ENCODE data around the gene FGD1.
A peak's percentile ranks its signal among the peaks of the same experiment; 100 is the strongest.

The FGD1 gene

GRCh38 chrX:54473993-54474859 is 21.8 kb downstream of the FGD1 start:
- no peak for DNase-seq (ENCODE audit: low spot score)

DNA sequence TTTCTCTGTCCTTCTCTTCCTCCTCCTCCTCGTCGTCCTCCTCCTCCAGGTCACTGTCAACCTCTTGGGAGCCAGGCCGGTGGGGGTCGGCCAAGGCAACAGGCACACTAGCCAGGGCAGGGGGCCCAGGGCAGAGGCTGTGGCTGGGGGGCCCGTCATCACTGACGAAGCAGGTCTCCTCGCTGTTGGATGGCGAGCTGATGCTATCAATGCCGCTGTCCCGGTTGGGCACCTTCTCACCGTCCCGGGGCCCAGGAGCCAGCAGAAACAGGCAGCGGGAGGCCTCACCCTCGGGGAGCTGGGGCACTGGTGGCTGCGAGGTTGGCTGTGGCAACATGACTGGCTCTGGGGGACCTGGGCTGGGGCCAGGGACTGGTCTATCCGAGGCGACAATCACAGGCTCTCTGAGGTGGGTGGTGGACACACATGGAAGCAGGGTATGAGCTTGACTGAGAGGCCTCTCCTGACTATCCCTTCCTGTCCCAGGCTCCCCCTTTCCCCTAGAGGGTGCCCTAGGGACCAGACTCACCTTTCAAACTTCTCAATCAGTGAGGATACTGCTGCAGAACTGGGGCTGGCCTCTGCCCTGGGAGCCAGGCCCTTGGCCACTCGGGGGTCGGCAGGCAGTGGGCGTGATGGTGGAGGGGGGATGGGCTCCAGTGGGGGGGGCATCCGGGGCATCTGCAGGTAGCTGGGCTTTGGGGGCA is 25.8 kb downstream of the FGD1 start:
- DNase-seq (ENCODE audit: low spot score): no peak

GRCh38 chrX:54452920-54453319 is 43.1 kb downstream of the FGD1 start:
- no peak for DNase-seq (ENCODE audit: low spot score)

DNA sequence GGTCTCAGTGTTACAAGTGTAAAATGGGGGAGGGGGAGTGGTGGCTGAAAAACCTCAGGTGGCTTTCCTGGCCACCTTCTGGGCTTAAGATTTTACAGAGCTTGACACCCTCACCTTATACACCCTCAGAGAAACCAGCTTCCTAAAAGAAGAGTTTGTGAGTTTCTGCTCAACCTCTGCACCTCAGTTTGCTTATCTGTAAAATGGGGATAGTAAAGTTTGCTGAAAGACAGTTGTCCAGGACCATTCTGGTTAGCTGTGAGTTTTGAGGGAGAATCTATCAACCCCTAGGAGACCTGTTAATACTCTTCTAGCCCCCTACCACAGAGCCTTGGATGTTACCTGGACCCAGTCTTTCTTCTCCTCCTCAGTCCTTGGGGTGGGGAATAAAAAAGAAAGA is 46.1 kb downstream of the FGD1 start:
- DNase-seq (ENCODE audit: low spot score): no peak

DNA sequence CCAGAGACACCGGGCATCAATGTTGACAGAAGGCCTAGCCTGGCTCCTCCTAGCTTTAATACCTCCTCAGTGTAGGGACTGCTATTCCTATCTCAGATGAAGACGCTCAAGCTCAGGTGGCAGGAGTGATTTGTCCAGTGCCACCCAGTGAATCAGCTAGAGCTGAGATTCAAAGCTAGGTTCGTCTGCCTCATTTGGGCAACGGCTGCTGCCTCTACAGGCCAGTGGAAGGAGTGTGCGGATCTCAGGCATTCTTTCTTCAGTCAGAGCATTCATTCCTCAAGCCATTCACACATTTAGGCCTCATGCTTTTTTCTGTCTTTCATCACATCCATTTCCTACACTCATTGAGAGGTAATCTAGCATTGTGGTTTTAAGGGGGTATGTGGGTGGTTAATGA is 48.6 kb downstream of the FGD1 start:
- no peak for DNase-seq (ENCODE audit: low spot score)

DNA sequence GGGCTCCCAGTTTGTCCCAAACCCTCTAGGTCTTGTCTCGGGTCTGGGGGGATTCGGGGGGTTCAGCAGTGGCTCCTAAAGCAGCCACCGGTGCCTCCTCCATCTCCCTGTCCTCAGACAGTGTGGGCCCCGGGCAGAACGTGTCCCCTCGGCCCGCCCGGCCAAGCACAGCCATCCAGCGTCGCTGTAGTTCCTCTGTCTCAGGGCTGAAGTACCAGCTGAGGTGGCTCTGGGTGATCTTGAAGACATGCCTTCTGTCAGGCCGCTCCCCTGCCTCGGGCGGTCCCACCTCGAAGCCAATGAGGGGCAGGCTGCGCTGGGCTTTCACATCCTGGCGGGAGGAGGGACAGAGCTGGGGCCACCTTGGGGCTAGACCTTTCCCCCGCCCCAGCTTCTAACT is 50.0 kb downstream of the FGD1 start:
- DNase-seq (ENCODE audit: low spot score): no peak

DNA sequence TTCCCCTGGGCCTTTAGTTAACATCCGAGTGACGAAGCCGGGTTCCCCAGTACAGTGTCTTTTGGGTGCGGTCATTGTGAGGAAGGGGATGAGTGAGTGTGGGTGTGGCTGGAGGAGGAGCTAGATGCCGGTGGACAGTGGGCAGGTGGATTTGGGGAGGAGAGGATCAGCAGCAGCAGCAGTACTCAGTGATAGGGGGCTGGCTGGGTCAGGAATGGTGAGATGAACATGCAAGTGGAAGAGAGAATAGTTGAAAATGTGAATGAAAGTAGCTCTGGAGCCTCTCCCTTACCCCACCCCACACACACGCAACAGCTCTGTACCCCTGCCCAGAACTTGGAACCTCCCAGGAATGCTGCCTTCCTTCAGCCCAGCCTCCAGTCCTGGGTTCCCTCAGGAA is 51.3 kb downstream of the FGD1 start:
- no peak for DNase-seq (ENCODE audit: low spot score)

- no peak for DNase-seq (ENCODE audit: low spot score)
Observed at GRCh38 chrX:54442790-54443189, 53.2 kb downstream of the FGD1 start.

DNA sequence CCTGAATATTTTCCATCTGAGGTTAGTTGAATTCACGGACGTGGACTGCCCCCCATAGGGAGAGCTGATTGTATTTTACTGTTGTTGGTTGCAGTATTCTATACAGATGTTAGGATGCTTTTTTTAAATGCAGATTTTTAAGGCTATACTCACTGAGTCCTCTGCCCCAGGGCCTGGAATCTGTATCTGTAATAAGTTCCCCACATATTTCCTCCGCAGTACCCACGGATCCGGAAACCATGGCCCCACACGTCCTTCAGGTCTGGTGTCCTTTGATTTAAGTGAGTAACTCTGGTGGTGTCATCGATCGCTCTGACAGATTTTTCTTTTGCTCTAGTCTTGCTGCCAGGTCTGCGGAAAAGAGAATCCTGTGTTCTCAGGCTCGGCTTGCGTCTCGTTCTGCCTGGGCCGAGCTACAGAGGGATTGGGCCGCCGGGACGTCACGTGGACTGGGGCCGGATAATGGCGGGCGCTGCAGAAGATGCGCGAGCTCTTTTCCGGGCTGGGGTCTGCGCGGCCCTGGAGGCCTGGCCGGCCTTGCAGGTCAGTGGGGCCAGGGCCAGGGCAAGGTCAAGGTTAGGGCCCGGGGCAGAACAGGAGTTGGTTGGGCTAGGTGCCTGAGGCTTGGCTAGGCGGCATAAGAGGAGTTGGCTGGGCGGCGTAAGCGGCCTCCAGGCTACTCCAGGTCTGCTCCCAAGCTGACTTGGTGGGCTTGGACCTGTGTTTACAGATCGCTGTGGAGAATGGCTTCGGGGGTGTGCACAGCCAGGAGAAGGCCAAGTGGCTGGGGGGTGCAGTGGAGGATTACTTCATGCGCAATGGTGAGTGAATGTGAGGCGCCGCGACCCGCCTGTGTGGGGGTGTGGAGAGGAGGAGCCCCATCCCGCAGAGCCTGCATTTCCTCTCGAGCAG is 55.8 kb downstream of the FGD1 start, which contains the start of gene TSR2:
Gene TSR2 (plus strand): TSS at position 445 of the 912 bp plus-strand sequence. CDS start 18 bp downstream, at position 463.
- peak; percentile 69 for DNase-seq (ENCODE audit: low spot score)

- no peak for DNase-seq (ENCODE audit: low spot score)
Observed at GRCh38 chrX:54435121-54435520, 60.9 kb downstream of the FGD1 start.

DNA sequence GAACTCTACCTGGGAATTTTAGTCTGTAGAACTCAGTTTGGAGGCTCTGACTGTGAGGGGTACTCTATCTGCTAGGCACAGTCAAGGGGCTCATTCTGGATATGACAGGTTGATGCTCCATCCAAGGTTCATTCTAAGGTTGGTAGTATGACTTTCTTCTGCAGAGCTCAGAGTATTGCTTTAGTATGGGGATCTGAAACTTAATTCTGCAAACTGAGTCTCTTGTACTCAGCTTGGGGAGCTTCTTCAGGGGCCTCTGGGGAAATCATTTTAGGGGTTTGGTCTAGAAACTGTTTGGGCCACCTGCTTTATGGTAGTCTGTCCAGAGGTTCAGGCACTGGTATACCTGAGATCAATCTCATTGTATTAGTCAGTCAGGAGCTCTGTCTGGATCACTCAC is 65.5 kb downstream of the FGD1 start:
- no peak for DNase-seq (ENCODE audit: low spot score)

- DNase-seq (ENCODE audit: low spot score): no peak
Observed at GRCh38 chrX:54427837-54428424, 68.1 kb downstream of the FGD1 start.

DNA sequence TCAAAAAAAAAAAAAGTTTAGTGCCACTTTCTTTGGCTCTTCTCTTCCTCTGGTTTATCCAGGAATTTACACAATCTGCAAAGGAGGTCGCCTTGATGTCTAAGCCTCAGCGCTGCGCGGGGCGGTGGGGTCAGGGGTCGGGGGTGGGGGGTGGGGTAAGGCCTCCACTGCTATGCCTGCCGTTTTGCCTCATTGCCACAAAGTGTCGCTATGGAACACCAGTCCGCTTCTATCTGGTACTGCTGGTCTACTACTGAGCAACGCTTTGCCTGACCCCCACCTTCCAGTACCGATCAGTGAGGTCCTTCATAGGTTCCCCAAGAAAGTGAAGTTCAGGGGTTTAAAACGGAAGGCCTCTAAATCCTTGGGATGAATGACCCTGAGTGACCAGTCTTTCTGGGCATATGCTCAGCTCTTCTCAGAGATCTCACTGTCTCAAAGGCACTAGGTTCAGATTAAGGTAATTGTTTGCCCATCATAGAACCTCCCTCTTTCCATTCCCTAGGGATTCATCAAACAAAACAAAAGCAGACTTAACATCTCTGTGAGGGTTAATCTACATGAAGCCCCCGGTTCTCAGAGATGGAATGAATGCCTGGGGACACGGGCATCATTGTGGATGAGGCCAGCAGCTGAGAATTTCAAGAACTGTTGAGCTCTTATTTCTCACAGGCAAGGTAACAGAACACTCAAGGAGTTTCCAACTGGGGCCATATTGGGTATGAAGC is 72.7 kb downstream of the FGD1 start:
- peak; percentile 6 for DNase-seq (ENCODE audit: low spot score)

DNA sequence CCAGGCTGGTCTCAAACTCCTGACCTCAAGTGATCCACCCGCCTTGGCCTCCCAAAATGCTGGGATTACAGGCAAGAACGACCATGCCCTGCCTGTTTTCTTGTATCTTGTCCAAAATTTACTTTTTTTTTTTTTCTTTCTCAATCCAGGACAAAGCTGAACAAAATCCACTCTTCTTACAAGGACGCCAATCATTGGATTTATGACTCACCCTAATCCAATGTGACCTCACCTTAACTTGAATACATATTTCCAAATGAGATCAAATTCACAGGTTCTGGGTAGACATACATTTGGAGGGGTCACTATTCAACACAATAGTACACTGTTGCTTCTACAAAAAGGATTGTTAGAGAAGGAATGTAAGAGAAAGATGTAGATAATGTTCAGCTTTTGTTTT is 73.9 kb downstream of the FGD1 start:
- DNase-seq (ENCODE audit: low spot score): no peak

GRCh38 chrX:54419559-54420302 is 76.3 kb downstream of the FGD1 start:
- DNase-seq (ENCODE audit: low spot score): no peak

GRCh38 chrX:54416965-54417364 is 79.1 kb downstream of the FGD1 start:
- no peak for DNase-seq (ENCODE audit: low spot score)

DNA sequence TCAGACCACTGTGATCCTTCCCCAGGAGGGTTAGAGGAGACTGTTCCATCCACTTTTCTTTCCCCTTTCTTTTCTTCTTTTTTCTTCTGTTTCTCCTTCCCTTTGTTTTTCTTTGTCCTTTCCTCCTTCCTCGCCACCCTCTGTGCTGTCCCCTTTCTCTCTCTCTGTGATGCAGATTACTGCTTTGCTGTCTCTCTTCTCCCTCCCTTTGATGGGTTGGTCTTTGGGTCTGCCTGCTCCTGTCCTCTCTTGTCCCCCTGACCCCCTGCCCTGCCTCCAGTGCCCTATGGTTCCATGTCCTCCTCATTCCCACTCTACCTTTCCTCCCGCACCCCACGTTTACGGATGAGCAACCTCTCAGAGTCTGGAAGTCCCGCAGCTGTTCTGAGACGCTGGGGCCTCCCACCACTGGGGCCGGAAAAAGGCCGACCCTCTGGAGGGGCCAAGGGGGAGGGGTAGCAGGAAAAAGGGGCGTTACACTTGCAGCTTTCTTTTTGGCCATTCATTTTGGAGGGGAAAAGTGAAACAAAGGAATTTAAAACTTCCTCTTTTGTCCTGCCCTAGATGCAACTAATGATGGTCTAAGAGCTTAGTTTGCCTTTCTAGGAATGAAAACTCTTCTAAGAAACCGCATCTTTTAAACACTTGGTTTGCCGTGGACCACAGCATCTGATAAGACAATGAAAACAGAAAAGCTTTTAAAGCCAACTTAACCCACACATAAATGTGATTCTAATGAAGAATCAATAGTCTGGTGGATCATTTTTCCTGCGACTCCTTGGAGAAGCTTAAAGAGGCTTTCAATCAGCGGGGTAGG is 80.3 kb downstream of the FGD1 start:
- DNase-seq (ENCODE audit: low spot score): no peak

DNA sequence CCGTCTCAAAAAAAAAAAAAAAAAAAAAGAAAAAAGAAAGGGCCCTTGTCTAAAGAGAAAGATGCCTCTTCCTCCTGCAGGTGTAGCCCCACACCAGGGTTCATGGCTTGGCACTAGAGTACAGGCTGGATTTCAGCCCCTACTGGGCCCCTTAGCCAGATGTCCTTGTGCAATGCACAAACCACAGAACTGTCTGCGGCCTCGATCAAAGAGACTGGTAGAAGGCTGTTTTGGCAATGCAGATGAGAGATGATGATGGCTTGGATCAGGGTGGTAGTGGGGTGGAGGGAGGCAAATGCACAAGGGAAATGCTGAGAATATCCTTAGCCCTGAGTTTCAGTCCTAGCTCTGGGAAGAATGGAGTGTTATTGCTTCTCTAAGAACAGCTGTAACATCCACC is 82.3 kb downstream of the FGD1 start:
- DNase-seq (ENCODE audit: low spot score): no peak

- DNase-seq (ENCODE audit: low spot score): no peak
Observed at GRCh38 chrX:54411732-54412131, 84.3 kb downstream of the FGD1 start.

DNA sequence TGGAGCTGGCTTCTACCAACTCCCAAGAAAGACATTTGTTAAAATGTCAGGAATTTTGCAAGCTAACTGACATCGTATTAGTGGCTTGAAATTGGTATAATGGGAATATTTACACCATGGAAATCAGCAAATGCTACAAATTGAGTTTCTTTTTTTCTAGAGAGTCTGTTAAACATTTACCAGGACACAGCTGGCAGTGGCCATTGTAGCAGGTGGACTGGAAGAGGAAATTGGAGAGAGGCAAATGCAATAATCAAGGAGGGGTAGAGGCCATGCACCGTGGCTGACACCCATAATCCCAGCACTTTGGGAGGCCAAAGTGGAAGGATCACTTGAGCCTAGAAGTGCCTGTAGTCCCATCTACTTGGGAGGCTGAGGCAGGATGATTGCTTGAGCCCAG is 88.8 kb downstream of the FGD1 start:
- no peak for DNase-seq (ENCODE audit: low spot score)
